ENCODE measurements around the gene DOCK8.

- no peak for TF ChIP-seq CTCF (IDR thresholded peaks at IDR 0.05)
- no peak for TF ChIP-seq EP300 (IDR thresholded peaks at IDR 0.05)
- no peak for TF ChIP-seq POLR2A (IDR thresholded peaks at IDR 0.05)
Observed at GRCh38 chr9:471320-471719, 256.7 kb downstream of the DOCK8 start.
